ENCODE results near the gene MSL1. TPM values are rescaled to one million over a fixed set of nuclear protein-coding genes. Genes with fewer than 3 reads are reported as not detected.
A peak's percentile ranks its signal among the peaks of the same experiment; 100 is the strongest.

The MSL1 gene
- total and polyA plus RNA-seq, 2 of the 13 experiments (the other 11 are each of a cell fraction or from before 2014, with no cell fraction given): 63.8 to 88.5 TPM

DNA sequence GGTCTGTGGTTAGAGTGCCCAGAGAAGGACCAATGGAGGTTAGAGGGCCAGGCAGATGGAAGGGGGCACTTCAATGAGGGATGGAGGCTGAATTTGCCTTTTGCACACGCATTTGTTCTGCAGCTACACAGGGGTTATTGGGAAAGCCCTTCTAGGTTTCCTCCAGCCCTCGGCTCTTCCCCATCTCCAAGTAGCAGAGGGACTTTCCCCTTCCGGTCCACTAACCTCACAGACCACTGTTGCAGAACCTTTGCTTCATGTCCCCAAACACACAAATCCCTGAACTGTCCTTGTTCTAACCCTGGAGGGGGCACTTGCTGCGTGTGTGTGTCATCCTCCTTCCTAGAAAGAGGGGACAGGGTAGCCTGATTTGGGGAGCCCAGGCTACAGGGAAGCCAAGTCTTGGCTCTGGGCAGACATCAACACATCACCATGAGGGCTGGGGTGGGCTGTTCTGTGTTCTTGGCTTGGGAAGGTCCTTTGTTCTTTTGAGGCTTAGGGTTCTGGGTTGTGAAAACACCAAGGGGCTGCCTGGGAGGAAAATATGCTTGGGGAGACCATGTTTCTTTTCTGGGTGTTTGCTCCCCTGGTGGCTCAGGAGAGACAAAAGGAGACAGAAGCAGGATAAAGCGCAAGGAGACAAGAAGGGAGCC, 14.1 kb upstream of the MSL1 start (continued):
- TF ChIP-seq IKZF4 (CRISPR knock-in tag; IDR thresholded peaks at IDR 0.05; ENCODE audit: borderline replicate concordance, low read depth, not compliant biosample characterization) (no peak), MIXL1 (CRISPR knock-in tag; IDR thresholded peaks at IDR 0.05) (no peak), RFXAP (CRISPR knock-in tag; IDR thresholded peaks at IDR 0.05; ENCODE audit: borderline replicate concordance) (0 out of 2 replicates have a peak, but pooled peaks have one; percentile 3), ZNF326 (CRISPR knock-in tag; IDR thresholded peaks at IDR 0.05; ENCODE audit: borderline replicate concordance) (no peak), REL (CRISPR knock-in tag; conservative IDR thresholded peaks at IDR 0.05) (0 out of 2 replicates have a peak, but pooled peaks have one; percentile 8), ZNF790 (CRISPR knock-in tag; IDR thresholded peaks at IDR 0.05; ENCODE audit: borderline replicate concordance) (peak; percentile 9; the same call in 1 of the 2 replicates), HNF4A (CRISPR knock-in tag; IDR thresholded peaks at IDR 0.05) (peak; percentile 81), ELF1 (CRISPR knock-in tag; IDR thresholded peaks at IDR 0.05) (peak; percentile 20; the same call in 1 of the 2 replicates), STAG1 (CRISPR knock-in tag; IDR thresholded peaks at IDR 0.05) (0 out of 2 replicates have a peak, but pooled peaks have one; percentile 2), BCL6 (CRISPR knock-in tag; IDR thresholded peaks at IDR 0.05) (peak; percentile 91), REST (IDR thresholded peaks at IDR 0.05; ENCODE audit: borderline replicate concordance in 1 of 2, low read depth in 1 of 2, low read length in 2 of 2) (no peak), ZXDC (CRISPR knock-in tag; IDR thresholded peaks at IDR 0.05) (no peak), ZNF335 (CRISPR knock-in tag; IDR thresholded peaks at IDR 0.05) (no peak; the same call in 1 of the 2 replicates), TOPORS (CRISPR knock-in tag; IDR thresholded peaks at IDR 0.05) (peak; percentile 65; the same call in 1 of the 2 replicates), ZBTB44 (CRISPR knock-in tag; IDR thresholded peaks at IDR 0.05) (no peak)
